ENCODE measurements around the gene SNAP23.

SNAP23 gene

DNA sequence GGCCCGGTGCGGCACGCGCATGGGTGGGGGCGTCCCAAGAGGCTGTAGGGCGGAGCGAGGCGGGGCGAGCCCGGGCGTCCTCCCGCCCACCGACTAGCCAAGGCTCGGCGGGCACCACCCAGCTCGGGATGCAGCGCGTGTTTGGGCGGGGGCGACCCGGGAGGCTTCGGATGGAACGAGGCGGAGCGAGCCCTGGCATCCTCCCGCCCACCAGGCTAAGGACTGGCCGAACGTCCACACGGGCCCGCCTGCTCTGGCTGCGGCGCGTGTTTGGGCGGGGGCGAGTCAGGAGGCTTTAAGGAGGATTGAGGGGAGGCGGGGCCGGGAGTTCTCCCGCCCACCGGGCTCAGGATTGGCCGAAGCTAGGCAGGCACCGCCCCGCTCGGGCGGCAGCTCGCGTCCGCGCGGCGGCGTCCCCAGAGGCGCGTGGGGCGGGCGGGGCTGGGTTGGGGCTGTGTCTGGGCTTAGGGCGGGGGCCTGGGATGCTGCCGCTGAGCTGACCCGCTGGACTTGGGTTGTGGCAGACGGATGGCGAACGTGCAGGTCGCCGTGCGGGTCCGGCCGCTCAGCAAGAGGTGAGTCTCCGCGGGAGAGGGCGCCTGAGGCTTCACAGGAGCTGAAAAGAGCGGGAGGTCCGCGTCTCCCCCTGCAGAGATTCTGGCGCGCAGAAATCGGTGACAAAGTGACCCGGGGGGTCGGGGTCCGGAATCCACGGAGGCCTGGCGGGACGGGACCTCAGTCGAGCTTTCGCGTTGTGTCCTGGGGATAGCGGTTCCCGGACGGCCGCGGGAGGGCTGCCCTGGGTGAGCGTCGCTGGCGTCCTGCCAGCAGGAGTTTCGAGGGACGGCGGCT, 80.0 kb downstream of the SNAP23 start, which contains the start of gene STARD9:
Gene STARD9 (plus strand): TSS at position 419 of the 852 bp plus-strand sequence. CDS start 110 bp downstream, at position 529.
- peak; percentile 99 for DNase-seq (ENCODE audit: low read depth)

DNA sequence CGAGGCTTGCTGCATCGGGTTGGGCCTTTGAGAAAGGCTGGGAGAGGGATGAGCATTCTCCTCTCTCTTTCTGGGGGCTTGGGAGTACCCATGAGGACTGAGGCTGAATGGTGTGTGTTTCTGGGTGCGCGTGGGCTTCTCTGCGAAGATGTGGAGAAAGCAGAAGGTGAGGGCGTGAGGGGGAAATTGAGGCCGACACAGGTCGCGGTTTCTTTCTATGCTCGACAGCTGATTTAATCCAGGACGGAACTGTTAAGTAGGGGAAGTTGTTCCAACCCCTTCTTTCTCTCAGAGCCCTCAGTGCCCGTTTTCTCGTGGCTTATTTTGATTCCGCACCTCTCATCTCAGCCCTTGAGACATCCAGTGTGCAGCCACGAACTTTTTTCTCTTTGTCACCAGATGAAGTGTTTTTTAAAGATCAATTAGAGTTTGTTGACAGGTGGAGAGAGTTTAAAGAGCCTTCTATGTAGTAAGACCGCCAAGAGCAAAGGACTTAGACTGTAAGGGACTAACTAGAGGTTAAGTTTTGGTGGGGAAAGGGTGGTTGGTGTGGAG, 80.7 kb downstream of the SNAP23 start:
- DNase-seq (ENCODE audit: low read depth): no peak

DNA sequence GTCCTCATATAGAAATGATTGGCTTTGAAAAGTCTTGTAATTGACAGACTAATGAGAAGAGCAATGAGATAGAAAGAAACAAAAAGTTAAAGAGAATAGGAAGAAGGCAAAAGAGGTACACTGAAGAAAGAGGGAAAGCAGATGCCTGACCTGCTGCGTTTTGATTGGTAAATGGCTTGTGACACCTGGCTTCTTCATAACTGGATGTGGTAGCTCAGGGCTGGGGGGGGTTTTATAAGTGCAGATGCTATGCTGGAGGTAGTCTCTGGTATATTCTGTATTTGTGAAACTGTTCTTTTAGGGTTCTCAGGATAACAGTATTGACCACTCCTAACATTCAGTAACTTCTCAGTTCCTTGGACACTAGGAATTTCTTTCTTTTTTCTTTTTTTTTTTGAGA, 81.3 kb downstream of the SNAP23 start:
- no peak for DNase-seq (ENCODE audit: low read depth)

DNA sequence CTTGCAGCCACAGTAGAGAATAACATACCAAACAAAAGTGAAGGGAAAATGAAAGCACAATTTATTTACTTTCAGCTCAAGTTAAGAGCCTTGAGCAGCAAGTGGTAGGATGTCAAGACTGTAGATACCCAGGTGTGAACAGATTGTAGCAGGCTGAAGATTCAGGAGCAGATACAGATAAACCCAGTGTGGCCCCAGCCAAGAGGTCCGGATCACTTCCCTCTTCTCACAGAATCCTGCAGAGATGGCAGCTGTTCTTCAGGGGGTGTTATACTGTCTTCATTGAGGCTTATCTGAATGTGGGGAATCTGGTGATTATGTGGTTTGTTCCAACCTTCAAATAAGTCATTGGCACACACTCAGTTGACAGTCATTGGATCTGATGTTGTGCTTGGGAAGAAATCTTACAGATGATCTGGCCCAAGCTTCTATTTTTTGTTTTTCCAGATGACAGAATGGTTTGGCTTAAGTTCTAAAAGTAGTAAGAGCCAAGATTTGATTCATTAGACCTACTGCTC, 82.1 kb downstream of the SNAP23 start:
- DNase-seq (ENCODE audit: low read depth): peak; percentile 72

DNA sequence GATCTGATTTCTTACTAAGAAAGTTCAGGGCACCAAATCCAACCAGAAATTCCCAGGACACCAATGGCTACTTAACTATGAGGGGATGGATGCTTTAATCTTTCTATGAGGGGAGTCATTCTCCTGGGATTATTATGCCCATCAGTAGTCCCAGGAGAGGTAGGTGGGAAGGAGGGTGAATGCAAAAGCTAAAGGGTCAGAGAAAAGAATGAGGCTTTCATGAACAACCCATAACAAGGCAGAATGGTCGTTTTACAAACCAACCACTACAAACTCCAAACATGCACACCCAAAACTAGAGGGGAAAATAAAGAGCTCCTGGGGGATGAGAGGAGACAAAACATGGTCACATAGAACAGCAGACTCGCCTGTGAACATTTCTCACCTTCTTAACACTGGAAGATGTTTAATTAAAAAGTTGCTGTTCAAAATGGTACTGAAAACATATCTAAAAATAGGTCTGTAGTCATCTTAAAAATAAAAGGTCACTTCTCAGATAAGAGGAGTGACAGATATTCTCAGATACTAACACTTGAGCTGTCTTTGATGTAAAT, 83.6 kb downstream of the SNAP23 start:
- no peak for DNase-seq (ENCODE audit: low read depth)

DNA sequence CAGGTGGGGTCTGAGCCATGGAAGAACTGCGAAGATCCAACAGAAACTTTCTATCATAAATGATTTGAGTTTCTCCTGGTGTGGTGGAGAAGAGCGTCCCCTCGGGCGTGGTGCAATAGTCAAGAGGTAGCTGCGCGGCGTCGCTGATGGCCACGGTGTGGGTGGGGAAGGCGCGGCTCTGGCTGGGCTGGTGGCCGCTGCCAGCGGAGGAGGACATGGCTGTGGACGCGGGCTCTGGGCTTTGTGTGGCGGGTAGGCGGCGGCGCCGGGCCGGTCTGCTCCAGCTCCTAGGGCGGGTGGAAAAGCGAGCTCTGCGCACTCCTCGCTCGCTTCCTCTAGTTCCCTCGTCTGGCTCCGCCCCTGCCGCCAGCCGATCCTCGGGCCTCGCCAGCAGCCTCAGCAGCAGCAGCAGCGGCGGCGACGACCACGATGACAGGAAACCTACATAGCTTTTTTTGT, 85.9 kb downstream of the SNAP23 start:
- peak; percentile 86 for DNase-seq (ENCODE audit: low read depth)

Data from EH (cell line).